ENCODE data around the gene ITPRIPL2.

ITPRIPL2 gene

GRCh38 chr16:19165101-19165500, 51.3 kb downstream of the ITPRIPL2 start:
- no peak for TF ChIP-seq ZFX (IDR thresholded peaks at IDR 0.05)
- TF ChIP-seq, protein P1, sequence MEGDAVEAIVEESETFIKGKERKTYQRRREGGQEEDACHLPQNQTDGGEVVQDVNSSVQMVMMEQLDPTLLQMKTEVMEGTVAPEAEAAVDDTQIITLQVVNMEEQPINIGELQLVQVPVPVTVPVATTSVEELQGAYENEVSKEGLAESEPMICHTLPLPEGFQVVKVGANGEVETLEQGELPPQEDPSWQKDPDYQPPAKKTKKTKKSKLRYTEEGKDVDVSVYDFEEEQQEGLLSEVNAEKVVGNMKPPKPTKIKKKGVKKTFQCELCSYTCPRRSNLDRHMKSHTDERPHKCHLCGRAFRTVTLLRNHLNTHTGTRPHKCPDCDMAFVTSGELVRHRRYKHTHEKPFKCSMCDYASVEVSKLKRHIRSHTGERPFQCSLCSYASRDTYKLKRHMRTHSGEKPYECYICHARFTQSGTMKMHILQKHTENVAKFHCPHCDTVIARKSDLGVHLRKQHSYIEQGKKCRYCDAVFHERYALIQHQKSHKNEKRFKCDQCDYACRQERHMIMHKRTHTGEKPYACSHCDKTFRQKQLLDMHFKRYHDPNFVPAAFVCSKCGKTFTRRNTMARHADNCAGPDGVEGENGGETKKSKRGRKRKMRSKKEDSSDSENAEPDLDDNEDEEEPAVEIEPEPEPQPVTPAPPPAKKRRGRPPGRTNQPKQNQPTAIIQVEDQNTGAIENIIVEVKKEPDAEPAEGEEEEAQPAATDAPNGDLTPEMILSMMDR (conservative IDR thresholded peaks at IDR 0.05) = no peak

GRCh38 chr16:19166500-19166899, 52.7 kb downstream of the ITPRIPL2 start:
- H3K27ac ChIP-seq = no peak overlapping the region
- TF ChIP-seq, protein P1 (conservative IDR thresholded peaks at IDR 0.05) = no peak
- no peak for TF ChIP-seq ZFX (IDR thresholded peaks at IDR 0.05)

More at GRCh38 chr16:19165101-19165500, 51.3 kb downstream of the ITPRIPL2 start:
- H3K27ac ChIP-seq = no peak overlapping the region

DNA sequence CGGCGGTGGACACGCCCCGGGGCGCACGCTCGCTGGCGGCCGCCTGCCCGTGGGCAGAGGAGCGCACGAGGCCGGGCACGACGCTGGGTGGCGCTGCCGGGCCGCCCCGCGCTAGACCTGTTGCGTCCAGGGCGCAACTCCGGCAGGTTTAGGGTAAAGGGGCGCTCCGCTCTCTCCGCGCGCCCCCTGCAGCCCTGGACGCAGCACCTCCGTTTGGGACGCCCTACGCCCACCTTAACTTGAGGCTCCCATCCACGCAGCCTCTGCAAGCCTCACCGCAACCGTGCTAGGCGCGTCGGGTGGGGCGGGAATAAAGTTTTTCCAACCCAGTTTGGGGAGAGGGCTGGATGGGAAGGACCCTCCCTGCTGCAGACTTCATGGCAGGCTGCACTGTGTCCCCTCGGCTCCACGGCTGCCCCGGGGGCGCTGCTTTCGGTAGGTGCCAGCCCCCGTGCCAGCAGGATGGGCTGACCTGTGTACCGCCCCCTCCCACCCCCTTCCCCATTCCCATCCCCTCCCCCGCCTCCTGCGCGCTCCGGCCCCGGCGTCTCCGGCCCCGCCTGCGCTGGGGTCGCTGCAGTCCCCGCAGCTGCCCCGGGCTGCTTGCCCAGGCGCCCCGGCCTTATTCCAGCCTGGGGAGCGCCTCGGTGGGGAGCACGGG, 54.1 kb downstream of the ITPRIPL2 start, which contains the start of gene SYT17:
SYT17 (plus strand) TSS at position 531 of the 661 bp plus-strand sequence. CDS start 407 bp downstream, outside the sequence.
- no peak for TF ChIP-seq ZFX (IDR thresholded peaks at IDR 0.05)
- TF ChIP-seq, protein P1 (conservative IDR thresholded peaks at IDR 0.05) = peak; percentile 95
- H3K27ac ChIP-seq = peak within 1 kb of the TSS; percentile 41

- H3K27ac ChIP-seq = peak overlapping the region; percentile 41
- TF ChIP-seq ZFX (IDR thresholded peaks at IDR 0.05) = no peak
- TF ChIP-seq, protein P1 (conservative IDR thresholded peaks at IDR 0.05) = no peak
Measured at GRCh38 chr16:19168371-19169081, 54.8 kb downstream of the ITPRIPL2 start.

DNA sequence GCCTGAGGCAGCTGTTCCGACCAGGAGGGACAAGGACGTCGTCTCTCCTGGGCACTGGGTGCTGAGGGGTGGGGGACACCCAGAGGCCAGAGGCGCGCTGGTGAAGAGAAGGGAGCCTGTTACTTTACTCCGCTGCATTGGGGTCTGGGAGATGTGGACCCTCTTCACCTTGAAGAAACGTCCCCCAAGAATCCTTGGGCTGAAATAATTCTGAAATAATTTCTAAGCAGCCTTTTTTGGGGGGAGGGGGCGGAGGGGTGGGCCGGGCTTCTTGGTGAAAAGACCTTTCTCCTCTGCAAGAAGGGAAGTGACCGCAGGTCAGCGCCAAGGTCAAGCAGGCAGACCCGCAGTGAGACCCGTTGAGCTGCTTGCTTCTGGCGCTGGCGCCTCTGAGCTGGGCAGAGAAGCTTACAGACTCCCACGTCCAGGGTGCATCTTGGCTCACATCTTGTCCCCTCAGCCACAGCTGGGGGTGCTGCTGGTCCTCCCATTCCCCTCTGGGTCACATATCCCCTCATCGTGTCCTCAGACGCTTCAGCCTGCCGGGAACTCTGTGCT, 55.4 kb downstream of the ITPRIPL2 start:
- H3K27ac ChIP-seq = no peak overlapping the region
- no peak for TF ChIP-seq ZFX (IDR thresholded peaks at IDR 0.05)
- TF ChIP-seq, protein P1 (conservative IDR thresholded peaks at IDR 0.05) = no peak

DNA sequence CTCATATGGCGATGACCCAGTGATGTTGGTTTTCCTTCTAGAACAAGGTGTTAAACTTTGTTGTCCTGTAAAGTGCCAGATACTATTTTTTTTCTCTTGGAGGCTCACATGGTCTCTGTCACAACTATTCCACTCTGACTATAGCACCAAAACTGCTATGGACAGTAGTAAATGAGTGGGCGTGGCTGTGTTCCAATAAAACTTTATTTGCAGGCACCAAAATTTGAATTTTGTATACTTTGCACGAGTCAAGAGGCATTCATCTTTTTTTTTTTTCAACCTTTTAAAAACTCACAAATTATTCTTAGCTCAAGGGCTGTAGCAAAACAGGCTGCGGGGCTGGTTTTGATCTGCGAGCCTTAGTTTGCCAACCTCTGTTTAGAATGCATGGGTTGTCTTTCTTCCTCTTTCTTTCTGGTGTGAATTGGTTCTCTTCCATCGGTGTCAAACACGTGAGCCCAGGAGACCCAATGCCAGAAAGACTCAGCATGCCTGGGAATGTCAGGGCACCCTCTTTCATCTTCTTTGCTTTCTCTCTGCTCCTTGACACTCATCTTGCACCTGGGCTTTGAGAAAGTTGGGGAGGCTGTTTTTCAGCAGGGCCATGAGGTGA, 56.4 kb downstream of the ITPRIPL2 start:
- no peak overlapping the region for H3K27ac ChIP-seq
- TF ChIP-seq ZFX (IDR thresholded peaks at IDR 0.05) = no peak
- TF ChIP-seq, protein P1 (conservative IDR thresholded peaks at IDR 0.05) = no peak
